Measurements from ENCODE around the gene PROM2.

PROM2 gene

DNA sequence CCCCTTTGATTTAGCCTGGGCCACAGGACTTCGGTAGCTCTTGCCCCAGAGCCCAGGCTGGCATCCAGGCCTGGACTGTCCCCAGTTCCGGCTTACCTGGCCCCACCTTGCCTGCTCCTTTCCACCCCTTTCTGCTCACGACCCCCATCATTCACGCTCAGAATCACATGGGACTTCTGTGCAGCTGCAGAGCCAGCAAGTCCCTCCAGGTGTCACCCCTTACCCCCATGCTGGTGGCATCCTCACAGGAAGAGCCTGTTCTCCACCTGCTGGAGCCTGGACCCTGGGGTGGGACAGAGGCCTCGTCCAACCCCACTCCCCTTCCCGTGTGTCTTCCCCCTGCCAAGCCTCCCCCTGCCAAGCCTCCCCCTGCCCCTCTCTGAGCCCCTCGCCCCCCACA, 15.0 kb downstream of the PROM2 start:
- TF ChIP-seq, protein P1, sequence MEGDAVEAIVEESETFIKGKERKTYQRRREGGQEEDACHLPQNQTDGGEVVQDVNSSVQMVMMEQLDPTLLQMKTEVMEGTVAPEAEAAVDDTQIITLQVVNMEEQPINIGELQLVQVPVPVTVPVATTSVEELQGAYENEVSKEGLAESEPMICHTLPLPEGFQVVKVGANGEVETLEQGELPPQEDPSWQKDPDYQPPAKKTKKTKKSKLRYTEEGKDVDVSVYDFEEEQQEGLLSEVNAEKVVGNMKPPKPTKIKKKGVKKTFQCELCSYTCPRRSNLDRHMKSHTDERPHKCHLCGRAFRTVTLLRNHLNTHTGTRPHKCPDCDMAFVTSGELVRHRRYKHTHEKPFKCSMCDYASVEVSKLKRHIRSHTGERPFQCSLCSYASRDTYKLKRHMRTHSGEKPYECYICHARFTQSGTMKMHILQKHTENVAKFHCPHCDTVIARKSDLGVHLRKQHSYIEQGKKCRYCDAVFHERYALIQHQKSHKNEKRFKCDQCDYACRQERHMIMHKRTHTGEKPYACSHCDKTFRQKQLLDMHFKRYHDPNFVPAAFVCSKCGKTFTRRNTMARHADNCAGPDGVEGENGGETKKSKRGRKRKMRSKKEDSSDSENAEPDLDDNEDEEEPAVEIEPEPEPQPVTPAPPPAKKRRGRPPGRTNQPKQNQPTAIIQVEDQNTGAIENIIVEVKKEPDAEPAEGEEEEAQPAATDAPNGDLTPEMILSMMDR (IDR thresholded peaks at IDR 0.05; ENCODE audit: insufficient read depth, low read length, poor library complexity, severe bottlenecking) = no peak
- no peak overlapping the region for H3K4me3 ChIP-seq (replicated peaks; ENCODE audit: low read depth, low read length)
- no peaks in the 10 kb centered on the region for H3K27me3 ChIP-seq (replicated peaks; ENCODE audit: control insufficient read depth, insufficient read depth, low read length)
- no peak for DNase-seq (ENCODE audit: extremely low read depth, insufficient read length)
- no peaks in the 10 kb centered on the region for H3K36me3 ChIP-seq (ENCODE audit: control insufficient read depth, insufficient read depth, low read length)

DNA sequence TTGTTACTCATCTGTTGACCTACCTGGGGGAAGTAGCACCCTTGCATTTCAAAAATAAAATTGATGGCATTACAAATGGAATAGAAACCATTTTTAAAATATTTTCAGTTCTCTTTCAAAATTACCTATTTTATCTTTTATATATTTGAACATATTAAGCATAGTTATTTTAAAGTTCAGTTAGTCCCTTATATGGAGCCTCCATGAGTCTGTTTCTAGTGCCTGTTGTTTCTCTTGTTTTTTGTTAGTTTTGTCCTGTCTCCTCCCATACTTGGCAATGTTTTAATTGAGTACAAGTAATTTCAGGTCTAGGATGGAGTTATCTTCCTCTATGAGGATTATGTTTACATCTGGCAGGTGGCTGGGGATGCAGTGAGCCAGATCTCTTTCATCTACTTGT, 17.0 kb downstream of the PROM2 start:
- H3K4me3 ChIP-seq (replicated peaks; ENCODE audit: low read depth, low read length) = no peak overlapping the region
- TF ChIP-seq, protein P1 (IDR thresholded peaks at IDR 0.05; ENCODE audit: insufficient read depth, low read length, poor library complexity, severe bottlenecking) = no peak
- no peaks in the 10 kb centered on the region for H3K27me3 ChIP-seq (replicated peaks; ENCODE audit: control insufficient read depth, insufficient read depth, low read length)
- no peaks in the 10 kb centered on the region for H3K36me3 ChIP-seq (ENCODE audit: control insufficient read depth, insufficient read depth, low read length)
- DNase-seq (ENCODE audit: extremely low read depth, insufficient read length) = no peak

DNA sequence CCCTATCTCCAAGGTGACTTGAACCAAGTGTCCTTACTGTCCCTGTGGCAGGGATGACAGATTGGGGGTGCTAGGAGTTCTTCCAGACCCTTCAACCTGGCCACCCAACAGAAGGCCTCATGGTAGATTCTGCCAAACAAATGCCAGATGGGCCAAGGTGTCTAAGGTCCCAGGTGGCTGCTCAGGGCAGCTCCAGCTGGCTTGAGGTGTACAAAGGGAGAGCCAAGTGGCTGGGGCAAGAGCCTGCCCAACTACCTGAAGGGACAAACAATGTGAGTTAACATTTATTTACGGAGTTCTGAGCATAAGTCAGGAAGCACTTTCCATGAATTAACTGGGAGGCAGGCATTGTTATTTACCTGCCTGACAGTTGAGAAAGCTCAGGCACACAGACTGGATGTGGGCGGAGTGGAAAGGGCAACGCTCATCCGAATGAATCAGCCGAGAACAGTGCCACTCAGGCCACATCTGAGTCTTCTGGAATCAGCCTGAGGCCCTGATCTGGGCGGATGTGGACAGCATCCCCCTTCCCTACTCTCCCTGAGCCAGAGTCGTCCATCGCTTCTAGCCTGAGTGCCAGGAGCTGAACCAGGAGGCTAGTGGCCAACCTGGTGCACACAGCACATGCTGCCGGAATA, 18.5 kb downstream of the PROM2 start:
- Histone ChIP-seq H3K27me3 (replicated peaks; ENCODE audit: control insufficient read depth, insufficient read depth, low read length) (no peaks in the 10 kb centered on the region; the same call in 1 of the 2 replicates), H3K36me3 (ENCODE audit: control insufficient read depth, insufficient read depth, low read length) (no peaks in the 10 kb centered on the region), H3K4me3 (replicated peaks; ENCODE audit: low read depth, low read length) (no peak overlapping the region)
- TF ChIP-seq, protein P1 (IDR thresholded peaks at IDR 0.05; ENCODE audit: insufficient read depth, low read length, poor library complexity, severe bottlenecking) = no peak
- DNase-seq (ENCODE audit: extremely low read depth, insufficient read length) = no peak

DNA sequence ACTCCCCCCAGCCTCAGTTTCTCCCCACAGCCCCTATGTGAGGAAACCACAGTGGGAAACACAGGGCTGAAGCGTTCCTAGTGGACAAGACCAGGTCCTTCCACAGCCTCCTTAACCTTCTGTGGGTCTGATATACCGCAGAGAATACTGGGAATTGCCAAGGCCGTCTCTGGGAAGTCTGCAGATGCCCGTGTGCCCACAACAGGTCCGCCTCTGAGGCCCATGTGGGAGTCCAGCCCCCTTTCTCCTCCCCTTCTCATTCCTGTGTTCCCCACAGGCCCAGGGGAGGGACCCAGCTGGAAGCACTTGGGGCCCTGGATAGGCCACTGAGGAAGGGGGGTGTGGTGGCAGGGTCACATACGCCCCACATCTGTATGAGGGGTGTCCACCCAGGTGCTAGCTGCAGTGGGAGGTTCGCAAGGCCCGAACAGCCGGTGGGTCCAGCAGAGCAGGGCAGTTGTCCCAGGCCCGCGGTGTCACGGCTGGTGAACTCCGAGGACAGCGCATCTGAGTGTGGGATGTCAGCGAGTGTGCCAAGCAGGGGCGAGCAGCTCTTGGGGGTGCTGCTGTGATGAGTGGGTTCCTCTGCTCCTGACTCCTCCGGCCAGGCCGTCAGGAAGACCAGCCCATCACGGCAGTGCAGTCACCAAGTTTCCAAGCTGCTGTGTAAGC, 20.5 kb downstream of the PROM2 start:
- no peaks in the 10 kb centered on the region for H3K36me3 ChIP-seq (ENCODE audit: control insufficient read depth, insufficient read depth, low read length)
- no peak overlapping the region for H3K4me3 ChIP-seq (replicated peaks; ENCODE audit: low read depth, low read length)
- TF ChIP-seq, protein P1 (IDR thresholded peaks at IDR 0.05; ENCODE audit: insufficient read depth, low read length, poor library complexity, severe bottlenecking) = no peak
- no peaks in the 10 kb centered on the region; the same call in 1 of the 2 replicates for H3K27me3 ChIP-seq (replicated peaks; ENCODE audit: control insufficient read depth, insufficient read depth, low read length)
- DNase-seq (ENCODE audit: extremely low read depth, insufficient read length) = no peak

DNA sequence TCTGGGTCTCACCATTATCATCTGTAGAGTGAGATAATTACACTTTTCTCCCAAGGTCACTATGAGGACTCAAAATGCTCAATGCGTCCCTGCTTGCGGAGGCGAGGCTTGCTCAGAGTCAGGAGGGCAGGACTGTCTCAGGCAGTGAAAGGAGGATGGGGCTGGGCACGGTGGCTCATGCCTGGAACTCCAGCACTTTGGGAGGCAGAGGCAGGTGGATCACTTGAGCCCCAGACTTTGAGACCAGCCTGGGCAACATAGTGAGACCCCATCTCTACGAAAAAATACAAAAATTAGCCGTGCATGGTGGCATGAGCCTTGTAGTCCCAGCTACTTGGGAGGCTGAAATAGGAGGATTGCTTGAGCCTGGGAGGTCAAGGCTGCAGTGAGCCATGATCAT, 21.1 kb downstream of the PROM2 start:
- Histone ChIP-seq H3K36me3 (ENCODE audit: control insufficient read depth, insufficient read depth, low read length) (no peaks in the 10 kb centered on the region), H3K4me3 (replicated peaks; ENCODE audit: low read depth, low read length) (no peak overlapping the region), H3K27me3 (replicated peaks; ENCODE audit: control insufficient read depth, insufficient read depth, low read length) (no peaks in the 10 kb centered on the region; the same call in 1 of the 2 replicates)
- DNase-seq (ENCODE audit: extremely low read depth, insufficient read length) = no peak
- TF ChIP-seq, protein P1 (IDR thresholded peaks at IDR 0.05; ENCODE audit: insufficient read depth, low read length, poor library complexity, severe bottlenecking) = no peak
